HUDEP-2 (cell line): ENCODE results near the gene MYEOV.

Experiments
- DNase-seq, 76 experiments: peaks; one replicate each; lab custom pipeline; 2025; ENCODE audit not compliant: unreplicated experiment in 76 of 76; lab: John Stamatoyannopoulos, UW

Gene MYEOV

GRCh38 chr11:69293819-69294505 is at the start of gene MYEOV:
Gene MYEOV (plus strand): TSS chr11:69294155. CDS start chr11:69295355, 1,200 bp downstream.
- DNase-seq: peak in 73 of 76 experiments; percentile 19 to 88 (median 75)

- DNase-seq: no peak
Observed at GRCh38 chr11:69244266-69244665, 49.7 kb upstream of the MYEOV start.

DNA sequence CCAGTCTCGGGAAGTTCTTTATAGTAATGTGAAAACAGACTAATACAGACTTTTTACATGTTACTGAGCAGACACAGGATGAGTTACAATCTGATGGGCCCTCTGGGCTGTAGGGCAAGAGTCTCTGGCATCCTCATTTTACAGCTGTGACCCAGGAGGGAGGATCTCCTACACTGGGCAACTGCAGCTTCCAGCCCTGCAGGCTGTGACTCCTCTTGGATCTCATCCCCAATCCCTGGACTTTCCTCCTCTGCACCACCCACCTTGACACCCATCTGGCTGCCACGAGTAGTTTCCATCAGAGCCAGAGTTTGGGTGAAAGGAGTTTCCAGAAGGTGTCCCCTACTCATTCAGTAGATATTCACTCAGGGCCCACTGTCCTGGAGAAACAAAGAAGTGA is 48.9 kb upstream of the MYEOV start:
- DNase-seq: no peak

DNA sequence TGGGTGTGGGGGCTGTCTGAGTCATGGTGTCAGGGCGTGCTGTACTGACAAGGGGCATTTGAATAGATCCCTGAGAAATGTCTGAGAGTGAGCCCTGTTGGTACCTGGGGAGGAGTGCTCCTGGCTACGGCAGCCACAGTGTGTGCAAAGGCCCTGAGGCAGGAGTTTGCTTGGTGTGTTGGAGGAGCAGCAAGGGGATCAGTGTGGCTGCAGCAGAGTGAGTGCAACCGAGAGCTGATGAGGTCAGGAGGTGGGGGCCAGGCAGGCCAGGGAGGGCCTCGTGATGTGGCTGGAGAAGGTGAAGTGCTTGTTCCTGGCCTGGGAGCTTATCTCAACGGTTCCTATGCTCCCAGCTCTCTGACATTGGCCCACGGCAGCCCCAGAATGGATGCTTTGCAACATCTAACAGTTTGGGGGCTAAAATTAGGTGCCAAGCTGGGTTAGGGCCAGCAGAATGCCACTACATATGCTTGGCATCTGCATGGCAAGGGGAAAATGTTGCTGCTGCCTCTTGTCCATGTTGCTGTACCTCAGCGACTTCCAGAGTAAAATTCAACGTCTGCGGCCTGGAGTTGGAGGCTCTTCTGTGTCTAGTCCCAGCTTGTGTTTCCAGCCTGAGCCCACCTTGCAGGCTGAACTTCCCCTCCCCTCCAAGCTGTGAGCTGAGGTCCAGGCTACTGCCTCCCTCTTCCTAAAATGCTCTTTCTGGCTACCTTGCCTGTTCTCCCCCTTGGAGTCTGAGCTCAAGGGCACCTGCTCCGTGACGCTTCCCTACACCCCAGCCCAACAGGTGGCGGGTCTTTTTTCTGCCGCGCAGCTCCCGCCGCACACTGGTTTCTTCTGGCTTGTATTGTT is 48.2 kb upstream of the MYEOV start:
- no peak for DNase-seq

DNA sequence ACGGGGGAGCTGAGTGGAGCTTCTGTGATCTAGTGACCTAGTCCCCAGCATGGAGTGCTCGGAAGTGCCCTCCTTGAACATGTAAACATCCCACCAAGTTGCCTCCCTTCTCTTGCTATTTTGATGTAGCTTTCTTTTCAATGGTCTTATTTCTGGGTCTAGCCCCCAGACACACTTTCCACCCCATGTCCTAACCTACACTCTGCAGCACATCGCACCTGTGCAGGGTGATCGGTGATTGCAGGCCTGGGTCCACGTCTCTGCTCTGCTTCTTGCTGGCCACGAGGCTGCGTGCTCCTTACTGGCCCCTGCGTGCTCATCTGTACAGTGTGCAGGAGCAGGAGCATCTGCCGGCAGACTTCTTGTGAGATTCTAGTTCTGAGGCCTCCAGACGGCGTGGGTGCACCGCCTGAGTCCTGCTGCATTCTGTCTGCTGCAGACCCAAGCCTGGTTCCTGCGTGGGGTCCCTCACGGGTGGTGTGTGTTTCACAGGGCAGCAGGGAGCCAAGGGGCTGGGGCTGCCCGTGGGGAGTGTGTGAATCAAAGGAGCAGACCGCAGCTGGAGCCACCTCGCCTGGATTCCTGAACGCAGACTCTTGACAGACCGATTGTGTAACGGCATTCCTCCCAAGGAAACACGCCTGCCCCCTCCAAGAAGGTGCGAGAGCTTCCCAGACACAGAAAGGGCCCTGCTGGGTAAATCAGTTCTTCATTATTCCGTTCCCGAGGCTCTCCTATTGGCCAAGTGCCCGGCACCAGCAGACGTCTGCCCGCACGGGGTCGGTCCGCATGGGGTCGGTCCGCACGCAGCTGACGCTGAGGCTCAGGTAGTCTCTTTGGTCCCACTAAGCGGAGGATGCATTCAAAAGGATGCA is 44.4 kb upstream of the MYEOV start:
- no peak for DNase-seq

DNA sequence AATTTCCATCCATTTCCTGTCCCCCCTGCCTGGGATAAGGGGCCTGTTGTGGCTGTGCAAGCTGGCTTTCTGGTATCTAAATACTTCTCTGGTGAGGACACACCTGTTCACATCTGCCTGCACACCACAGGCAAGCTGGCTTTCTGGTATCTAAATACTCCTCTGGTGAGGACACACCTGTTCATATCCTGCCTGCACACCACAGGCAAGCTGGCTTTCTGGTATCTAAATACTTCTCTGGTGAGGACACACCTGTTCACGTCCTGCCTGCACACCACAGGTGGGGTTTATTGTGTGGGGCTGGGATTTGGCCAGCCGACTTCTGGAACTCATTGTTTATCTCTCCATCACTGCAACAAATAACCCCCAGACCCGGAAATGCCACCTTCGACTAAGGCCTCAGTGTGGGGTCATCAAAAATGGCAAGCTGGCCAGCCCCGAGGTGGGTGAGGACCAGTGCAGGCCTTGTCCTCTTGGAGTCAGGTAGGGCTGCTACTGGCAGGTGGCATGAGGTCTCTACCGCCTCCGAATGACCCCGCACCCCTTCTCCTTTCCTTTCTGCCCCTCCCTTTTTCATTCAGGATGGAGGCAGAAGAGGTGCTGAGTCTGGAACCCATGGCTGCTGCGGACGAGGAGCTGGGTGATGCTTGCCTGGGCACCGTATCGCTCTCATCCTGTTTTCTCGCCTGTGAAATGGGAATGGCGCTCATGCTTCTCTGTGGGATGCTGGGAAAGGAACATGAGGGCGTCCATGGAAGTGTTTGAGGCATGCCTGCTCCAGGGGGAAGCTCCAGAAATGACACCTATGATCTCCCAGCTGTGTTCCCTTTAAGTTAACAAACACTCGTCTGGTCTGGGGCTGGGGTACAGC is 43.5 kb upstream of the MYEOV start:
- no peak for DNase-seq

DNA sequence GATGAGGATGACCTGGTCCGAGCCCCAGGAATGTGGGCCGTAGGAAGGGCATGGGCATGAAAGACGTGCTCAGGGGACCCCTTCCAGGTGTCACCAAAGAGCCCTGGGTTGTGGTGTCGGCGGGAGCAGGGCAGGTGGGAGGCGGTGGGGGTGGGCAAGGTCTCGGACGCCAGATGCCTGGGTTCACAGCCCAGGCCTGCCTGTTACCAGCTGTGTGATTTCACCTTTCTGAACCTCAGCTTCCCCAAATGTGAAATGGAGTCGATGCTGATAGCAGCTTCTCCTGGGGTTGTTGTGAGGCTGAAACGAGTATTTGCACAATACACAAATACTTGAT is 42.9 kb upstream of the MYEOV start:
- DNase-seq: no peak

DNA sequence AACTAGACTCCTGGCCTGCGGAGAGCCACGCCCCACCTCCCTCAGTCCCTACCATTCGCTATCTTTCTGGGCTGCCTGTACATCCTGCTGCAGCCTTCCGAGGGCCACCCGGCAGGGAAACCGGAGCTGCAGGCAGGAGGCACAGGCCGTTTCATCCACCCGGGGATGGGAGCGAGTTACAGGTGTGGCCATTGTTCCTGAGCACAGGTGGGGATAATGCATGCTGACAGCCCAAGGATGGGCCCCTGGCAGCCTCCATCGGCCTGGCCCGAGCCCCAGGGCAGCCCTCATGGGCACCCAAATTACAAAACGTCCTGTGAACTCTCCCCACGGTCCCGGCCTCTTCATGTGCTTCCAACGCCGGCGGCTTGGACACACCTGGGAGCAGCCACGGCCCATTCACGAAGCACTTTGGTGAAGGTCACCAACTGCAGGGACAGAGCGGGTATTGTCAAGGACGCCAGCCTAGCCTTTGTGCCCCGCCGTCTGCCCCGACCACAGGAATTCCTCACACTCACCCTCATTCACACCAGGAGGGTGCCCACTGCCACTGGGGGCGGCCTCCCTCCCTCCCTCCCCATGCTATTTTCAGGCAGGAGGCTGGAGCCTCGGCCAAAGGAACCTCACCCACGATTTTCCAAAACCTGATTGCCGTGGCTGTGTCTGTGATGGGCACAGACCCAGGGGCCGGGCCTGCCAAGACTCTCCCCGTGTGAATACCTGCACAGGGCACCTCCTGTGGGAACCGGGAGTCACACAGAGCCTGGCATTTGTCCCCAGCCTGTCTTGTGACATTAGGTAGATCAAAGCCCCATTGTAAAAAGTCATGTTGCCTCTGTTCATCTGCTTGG is 42.1 kb upstream of the MYEOV start:
- DNase-seq: no peak

DNA sequence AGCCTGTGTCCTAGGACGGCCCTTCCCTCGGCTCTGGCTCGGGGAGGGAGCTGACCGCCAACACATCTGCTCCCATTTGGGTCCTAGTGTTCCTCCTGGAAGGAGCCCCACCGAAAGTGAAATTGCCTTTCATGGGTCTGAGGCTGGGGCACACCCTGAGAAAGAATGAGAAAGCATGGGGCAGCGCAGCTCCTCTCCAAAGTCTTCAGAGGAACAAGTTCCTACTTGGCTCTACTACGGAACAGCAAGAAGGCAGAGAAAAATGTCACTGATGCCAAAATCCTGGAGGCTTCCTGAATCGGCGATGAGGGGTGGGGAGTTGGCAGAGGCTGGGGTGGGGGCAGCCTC is 41.5 kb upstream of the MYEOV start:
- no peak for DNase-seq

GRCh38 chr11:69253028-69253427 is 40.9 kb upstream of the MYEOV start:
- DNase-seq: no peak

DNA sequence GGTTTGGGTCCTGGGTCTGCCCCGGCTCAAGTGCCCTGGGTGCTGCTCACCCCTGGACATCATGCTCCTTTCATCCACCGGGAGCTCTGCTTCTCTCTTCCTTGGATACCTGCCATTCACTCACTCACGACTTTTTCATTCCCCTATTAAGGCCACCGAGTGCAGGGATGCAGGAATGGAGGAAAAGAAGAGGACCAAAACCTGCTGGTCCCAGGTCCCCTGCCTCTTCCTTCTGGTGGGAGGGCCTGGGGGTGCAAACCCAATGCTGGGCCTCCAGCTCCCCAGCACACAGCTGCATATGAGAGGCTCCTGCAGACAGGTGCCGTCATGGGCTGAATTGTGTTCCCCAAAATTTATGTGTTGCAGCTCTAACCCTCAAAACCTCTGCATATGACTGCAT is 36.8 kb upstream of the MYEOV start:
- DNase-seq: no peak

DNA sequence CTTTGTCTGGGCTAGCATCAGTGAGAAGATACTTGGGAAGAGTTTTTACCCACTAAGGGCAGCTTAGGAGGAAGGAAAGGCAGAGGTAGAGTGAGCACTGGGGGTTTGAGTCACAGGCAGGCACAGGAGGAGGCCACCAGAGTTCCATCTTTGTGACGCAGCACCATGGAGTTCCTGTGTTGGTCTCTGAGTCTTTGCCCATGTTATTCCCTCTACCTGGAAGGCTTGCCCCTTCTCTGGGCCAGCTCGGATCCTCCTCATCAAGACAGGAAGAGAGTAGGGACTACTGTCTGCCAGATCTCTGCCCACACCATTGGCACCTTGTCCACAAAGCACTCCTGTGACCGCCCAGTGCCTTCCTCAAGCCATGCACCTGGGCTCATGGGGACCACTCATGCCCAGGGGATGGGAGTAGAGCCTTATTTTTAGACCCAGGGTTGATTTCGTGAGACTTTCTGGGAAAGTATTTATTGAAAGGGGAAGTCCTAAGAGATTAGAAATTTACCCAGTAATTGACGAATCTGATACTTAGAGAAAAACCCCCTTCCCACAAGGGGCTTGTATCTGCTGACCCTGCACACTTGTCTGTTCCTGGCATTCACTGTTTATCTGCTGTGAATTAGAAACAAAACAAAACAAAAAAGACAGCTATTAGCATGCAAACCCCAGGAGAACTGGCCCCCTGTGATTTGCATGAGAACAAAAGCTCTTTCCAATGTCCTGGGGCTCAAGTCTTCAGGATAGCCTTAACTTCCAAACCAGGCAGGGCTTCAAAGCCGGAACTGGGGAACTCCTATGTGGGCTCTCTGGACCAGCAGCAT is 35.9 kb upstream of the MYEOV start:
- no peak for DNase-seq

DNA sequence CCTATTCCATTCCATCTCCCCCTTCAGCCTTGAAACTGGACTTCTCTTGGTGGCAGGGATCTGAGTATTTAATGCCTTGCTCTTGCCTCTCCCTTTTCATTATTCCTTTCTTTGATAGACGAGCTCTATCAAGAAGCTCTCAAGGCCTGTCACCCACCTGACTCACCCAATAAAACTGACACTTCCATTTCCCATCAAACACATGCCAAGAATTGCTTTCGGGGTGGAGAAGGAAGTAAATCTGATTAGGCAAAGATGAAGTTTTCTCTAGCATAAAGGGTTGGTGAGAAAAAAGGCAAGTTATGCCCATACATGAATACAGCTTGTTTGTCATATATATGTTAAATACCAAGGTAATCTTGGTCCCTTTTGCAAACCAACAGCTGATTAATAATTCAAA is 34.9 kb upstream of the MYEOV start:
- no peak for DNase-seq

GRCh38 chr11:69260622-69261021 is 33.3 kb upstream of the MYEOV start:
- no peak for DNase-seq

DNA sequence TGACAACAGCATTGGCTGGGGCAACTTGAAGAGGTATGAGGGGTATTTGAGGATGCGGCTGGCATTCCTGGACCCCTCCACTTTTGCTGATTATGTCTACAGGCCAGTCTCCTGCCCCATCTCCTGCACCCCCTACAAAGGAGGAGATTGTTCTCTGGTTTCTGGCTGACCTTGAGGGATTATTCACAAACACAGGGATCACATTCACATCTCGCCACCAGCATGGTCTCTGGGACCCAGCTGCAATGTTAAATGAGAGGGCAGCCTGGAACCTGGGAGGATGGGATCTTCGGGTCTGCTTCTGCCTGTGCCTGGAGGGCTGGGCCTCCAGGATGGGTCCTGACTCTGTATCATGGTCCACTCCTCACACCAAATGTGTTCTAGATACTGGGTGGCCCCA is 32.8 kb upstream of the MYEOV start:
- no peak for DNase-seq

- no peak for DNase-seq
Observed at GRCh38 chr11:69262918-69263735, 30.8 kb upstream of the MYEOV start.

GRCh38 chr11:69263736-69264052 is 30.3 kb upstream of the MYEOV start:
- DNase-seq: no peak

- DNase-seq: no peak
Observed at GRCh38 chr11:69264486-69264885, 29.5 kb upstream of the MYEOV start.
